Neural cell (in vitro differentiated cells): ENCODE data around the gene PNMA8C.

Experiments used
- MXI1 ChIP-seq: fragments of 450-650 bp; conservative IDR thresholded peaks from 2 replicates; pipeline ENCODE4 v1.6.1; 2014; ENCODE audit warnings: antibody characterized with exemption, mild to moderate bottlenecking; ENCODE audit not compliant: poor library complexity, severe bottlenecking
- POLR2AphosphoS5 ChIP-seq: IDR thresholded peaks from 2 replicates; pipeline ENCODE4 v1.6.1; 2012
- TAF1 ChIP-seq: IDR thresholded peaks from 2 replicates; pipeline ENCODE4 v1.6.1; 2012; ENCODE audit warnings: low read depth
- TF ChIP-seq, protein P1 (sequence below): fragments of 450-650 bp; IDR thresholded peaks from 2 replicates; pipeline ENCODE4 v1.5.1; 2014; ENCODE audit warnings: antibody characterized with exemption, mild to moderate bottlenecking, moderate library complexity; ENCODE audit not compliant: poor library complexity, severe bottlenecking

DNA sequence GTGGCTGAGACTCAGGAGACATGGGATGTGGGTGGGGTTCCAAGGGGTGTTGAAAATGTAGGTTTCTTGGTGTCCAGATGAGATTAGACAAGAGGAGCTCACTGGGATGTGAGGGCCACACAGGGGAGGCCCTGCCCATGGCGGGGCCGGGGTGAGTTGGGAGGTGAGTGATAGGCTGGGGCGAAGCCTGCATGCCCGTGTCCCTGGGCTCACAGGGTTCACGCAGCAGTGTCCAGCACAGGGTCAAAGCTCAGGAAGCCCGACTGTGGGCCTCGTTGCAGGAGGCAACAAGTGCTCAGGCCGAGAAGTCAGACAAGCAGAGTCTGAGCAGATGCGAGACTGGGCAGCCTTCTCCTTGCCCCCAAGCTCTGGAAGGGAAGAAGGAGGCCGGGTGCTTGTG, 42.6 kb downstream of the PNMA8C start:
- no peak for TF ChIP-seq POLR2AphosphoS5
- TF ChIP-seq, protein P1, sequence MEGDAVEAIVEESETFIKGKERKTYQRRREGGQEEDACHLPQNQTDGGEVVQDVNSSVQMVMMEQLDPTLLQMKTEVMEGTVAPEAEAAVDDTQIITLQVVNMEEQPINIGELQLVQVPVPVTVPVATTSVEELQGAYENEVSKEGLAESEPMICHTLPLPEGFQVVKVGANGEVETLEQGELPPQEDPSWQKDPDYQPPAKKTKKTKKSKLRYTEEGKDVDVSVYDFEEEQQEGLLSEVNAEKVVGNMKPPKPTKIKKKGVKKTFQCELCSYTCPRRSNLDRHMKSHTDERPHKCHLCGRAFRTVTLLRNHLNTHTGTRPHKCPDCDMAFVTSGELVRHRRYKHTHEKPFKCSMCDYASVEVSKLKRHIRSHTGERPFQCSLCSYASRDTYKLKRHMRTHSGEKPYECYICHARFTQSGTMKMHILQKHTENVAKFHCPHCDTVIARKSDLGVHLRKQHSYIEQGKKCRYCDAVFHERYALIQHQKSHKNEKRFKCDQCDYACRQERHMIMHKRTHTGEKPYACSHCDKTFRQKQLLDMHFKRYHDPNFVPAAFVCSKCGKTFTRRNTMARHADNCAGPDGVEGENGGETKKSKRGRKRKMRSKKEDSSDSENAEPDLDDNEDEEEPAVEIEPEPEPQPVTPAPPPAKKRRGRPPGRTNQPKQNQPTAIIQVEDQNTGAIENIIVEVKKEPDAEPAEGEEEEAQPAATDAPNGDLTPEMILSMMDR, result no peak
- no peak for TF ChIP-seq MXI1
- TF ChIP-seq TAF1, result no peak
